ENCODE data around the gene OR10AD1.

DNA sequence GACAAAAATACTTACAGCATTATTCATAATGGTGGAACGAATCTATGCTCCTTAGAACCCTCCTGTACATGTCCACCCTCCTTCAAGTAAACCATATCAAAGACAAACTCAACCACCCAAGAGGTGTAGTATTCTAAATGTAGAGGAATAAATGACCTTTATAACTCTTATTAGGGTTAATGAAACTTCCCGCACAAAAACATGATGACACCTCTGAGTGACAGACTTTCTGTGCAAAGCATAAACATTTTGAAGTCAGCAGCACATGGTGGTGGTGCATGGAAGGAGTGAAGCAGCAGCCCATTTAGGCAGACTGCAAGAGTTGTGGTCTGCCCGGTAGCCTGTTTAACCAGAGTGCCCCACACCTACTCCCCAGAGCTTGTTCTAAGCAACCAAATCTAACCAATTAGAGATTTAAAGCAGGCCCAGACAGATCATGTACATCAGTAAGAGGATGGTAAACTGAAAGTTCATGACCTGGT, 45.2 kb downstream of the OR10AD1 start:
- TF ChIP-seq, protein P1, sequence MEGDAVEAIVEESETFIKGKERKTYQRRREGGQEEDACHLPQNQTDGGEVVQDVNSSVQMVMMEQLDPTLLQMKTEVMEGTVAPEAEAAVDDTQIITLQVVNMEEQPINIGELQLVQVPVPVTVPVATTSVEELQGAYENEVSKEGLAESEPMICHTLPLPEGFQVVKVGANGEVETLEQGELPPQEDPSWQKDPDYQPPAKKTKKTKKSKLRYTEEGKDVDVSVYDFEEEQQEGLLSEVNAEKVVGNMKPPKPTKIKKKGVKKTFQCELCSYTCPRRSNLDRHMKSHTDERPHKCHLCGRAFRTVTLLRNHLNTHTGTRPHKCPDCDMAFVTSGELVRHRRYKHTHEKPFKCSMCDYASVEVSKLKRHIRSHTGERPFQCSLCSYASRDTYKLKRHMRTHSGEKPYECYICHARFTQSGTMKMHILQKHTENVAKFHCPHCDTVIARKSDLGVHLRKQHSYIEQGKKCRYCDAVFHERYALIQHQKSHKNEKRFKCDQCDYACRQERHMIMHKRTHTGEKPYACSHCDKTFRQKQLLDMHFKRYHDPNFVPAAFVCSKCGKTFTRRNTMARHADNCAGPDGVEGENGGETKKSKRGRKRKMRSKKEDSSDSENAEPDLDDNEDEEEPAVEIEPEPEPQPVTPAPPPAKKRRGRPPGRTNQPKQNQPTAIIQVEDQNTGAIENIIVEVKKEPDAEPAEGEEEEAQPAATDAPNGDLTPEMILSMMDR (conservative IDR thresholded peaks at IDR 0.05; ENCODE audit: low read length), result 0 out of 2 replicates have a peak, but pooled peaks have one; percentile 4
- no peak for TF ChIP-seq EZH2phosphoT487 (IDR thresholded peaks at IDR 0.05; ENCODE audit: borderline replicate concordance, low read depth, low read length)
